Upper lobe of left lung (tissue), 4 donors: ENCODE data around the gene CARMIL1.

ENCODE experiments used
- CTCF ChIP-seq, 6 experiments: fragments of 450-650 bp in 4 of 6; fragments of 200-600 bp in 2 of 6; sonication (generic) in 2 of 6; IDR thresholded peaks; one replicate each; pipeline ENCODE4 v1.5.1; 2016 to 2019; ENCODE audit warnings: antibody characterized with exemption in 6 of 6
- POLR2A ChIP-seq, 4 donors: fragments of 450-650 bp; IDR thresholded peaks; one replicate each; pipeline ENCODE4 v1.5.1; 2016 to 2017; ENCODE audit warnings: antibody characterized with exemption in 4 of 4, mild to moderate bottlenecking in 2 of 4

GRCh38 chr6:25603251-25603650 lies 324.1 kb downstream of the CARMIL1 start:
- no peak for TF ChIP-seq POLR2A (IDR thresholded peaks at IDR 0.05)
- no peak for TF ChIP-seq CTCF (IDR thresholded peaks at IDR 0.05)
